Glomerular endothelial cell (primary cell): ENCODE measurements around the gene AXIN1. TPM values are rescaled to one million over a fixed set of nuclear protein-coding genes. Genes with fewer than 3 reads are reported as not detected.
A peak's percentile ranks its signal among the peaks of the same experiment; 100 is the strongest.

Source experiments
- DNase-seq: peaks from one replicate; pipeline ENCODE4 v3.0.0-alpha.2; 2011; ENCODE audit warnings: low read depth, low spot score; ENCODE audit errors: extremely low read depth
- total RNA-seq: library from RNA; depleted of rRNA; stranded (reverse); fragments of >200 nt; gene quantifications from 2 replicates; pipeline ENCODE4 v1.2.3, GENCODE V29; 2015

Gene AXIN1
- total RNA-seq, 1 donor from 2014 or later: 28.5 TPM

- no peak for DNase-seq
Measured at GRCh38 chr16:285146-286055, 67.1 kb downstream of the AXIN1 start.

GRCh38 chr16:284204-285120, 68.1 kb downstream of the AXIN1 start:
- no peak for DNase-seq

- no peak for DNase-seq
Measured at GRCh38 chr16:283033-283805, 69.3 kb downstream of the AXIN1 start, which contains the start of gene PDIA2. TSS of gene PDIA2 (plus strand) at chr16:283164. CDS start at chr16:283170, 6 bp downstream.

GRCh38 chr16:282491-282890, 70.0 kb downstream of the AXIN1 start:
- no peak for DNase-seq

GRCh38 chr16:281660-282255, 70.8 kb downstream of the AXIN1 start:
- DNase-seq: no peak

- DNase-seq: no peak
Measured at GRCh38 chr16:280991-281659, 71.4 kb downstream of the AXIN1 start.

GRCh38 chr16:280552-280951, 72.0 kb downstream of the AXIN1 start, which contains the start of gene ARHGDIG:
TSS of gene ARHGDIG (plus strand) at chr16:280591. CDS start at chr16:280681, 90 bp downstream.
- DNase-seq: no peak

- no peak for DNase-seq
Measured at GRCh38 chr16:280005-280460, 72.5 kb downstream of the AXIN1 start.

GRCh38 chr16:279531-279930, 73.0 kb downstream of the AXIN1 start:
- no peak for DNase-seq

- DNase-seq: peak; percentile 3
Measured at GRCh38 chr16:278863-279366, 73.6 kb downstream of the AXIN1 start.

- no peak for DNase-seq
Measured at GRCh38 chr16:276426-277077, 76.0 kb downstream of the AXIN1 start.

GRCh38 chr16:275786-276232, 76.7 kb downstream of the AXIN1 start, which contains the start of gene RGS11:
TSS of gene RGS11 (minus strand) at chr16:275944. CDS start at chr16:275911, 33 bp downstream.
- no peak for DNase-seq

GRCh38 chr16:275041-275641, 77.4 kb downstream of the AXIN1 start:
- DNase-seq: no peak

- DNase-seq: no peak
Measured at GRCh38 chr16:273547-274421, 78.7 kb downstream of the AXIN1 start.

GRCh38 chr16:272633-273546, 79.6 kb downstream of the AXIN1 start:
- DNase-seq: no peak
